C4-2B (cell line): ENCODE measurements around the gene MYO7B.
A peak's percentile ranks its signal among the peaks of the same experiment; 100 is the strongest.

Source experiments
- H3K27ac ChIP-seq: fragments of 450-650 bp; 2 replicates; pipeline ENCODE4 v1.5.1; 2017
- ZFX ChIP-seq: fragments of 450-650 bp; IDR thresholded peaks from 2 replicates; pipeline ENCODE4 v1.6.1; 2017
- TF ChIP-seq, protein P1 (sequence below): fragments of 450-650 bp; conservative IDR thresholded peaks from 2 replicates; pipeline ENCODE4 v1.5.1; 2017; ENCODE audit warnings: mild to moderate bottlenecking

Gene MYO7B

DNA sequence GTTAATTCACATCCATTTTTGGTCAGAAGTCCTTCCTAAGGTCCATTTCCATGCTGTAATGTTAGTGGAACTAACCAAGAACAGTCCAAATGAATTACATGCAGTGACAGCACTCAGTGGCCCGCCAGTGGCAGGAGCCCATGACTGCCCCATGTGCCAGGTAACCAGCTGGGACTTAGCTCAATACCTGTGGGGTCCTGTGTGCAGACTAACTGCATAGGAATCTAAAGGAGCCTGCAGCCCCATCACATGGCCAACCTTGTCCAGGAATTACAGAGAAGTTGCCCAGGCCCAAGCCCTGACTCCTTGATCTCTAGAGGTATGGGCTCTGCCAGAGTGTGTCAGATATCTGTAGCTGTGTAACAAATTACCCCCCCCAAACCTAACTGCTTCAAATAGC lies 75.1 kb downstream of the MYO7B start:
- TF ChIP-seq, protein P1, sequence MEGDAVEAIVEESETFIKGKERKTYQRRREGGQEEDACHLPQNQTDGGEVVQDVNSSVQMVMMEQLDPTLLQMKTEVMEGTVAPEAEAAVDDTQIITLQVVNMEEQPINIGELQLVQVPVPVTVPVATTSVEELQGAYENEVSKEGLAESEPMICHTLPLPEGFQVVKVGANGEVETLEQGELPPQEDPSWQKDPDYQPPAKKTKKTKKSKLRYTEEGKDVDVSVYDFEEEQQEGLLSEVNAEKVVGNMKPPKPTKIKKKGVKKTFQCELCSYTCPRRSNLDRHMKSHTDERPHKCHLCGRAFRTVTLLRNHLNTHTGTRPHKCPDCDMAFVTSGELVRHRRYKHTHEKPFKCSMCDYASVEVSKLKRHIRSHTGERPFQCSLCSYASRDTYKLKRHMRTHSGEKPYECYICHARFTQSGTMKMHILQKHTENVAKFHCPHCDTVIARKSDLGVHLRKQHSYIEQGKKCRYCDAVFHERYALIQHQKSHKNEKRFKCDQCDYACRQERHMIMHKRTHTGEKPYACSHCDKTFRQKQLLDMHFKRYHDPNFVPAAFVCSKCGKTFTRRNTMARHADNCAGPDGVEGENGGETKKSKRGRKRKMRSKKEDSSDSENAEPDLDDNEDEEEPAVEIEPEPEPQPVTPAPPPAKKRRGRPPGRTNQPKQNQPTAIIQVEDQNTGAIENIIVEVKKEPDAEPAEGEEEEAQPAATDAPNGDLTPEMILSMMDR, result no peak
- TF ChIP-seq ZFX, result no peak
- H3K27ac ChIP-seq, result no peak overlapping the region

DNA sequence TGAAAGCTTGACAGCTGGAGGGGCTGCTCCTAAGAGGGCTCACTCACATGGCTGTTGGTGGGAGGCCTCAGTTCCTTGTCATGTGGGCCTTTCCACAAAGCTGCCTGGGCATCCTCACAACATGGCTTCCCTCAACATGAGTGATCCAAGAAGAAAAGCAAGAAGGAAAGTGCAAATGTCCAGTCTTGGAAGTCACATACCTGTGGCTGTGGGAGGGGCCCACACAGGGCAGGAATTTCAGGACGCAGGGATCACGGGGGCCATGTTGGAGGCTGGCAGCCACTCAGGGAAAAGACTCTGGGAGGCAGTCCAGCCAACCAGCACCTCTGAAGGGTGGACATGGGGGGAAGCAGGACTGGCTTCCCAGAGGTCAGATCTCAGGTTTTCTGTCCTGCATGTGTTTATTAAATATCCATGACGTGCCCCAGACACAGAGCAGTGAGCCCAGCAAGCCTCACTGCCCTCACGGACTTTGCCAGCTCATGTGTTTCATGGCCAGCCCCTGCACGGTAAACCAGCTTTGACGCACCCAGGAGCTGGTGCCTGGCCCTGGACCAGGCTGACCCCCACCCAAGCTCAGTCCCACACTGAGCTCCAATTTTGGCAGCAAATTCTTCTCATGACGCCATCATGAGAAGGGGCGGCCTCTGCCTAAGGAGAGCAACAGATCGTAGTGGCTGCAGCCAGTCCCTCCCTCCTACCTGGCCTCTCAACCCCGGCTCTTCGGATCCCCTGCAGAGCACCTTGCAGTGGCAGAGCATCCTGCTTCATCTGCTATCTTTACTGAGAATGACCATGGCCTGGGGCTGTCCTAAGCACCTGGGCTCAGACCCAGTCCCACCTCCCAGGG lies 75.8 kb downstream of the MYO7B start:
- TF ChIP-seq, protein P1, result no peak
- no peak for TF ChIP-seq ZFX
- H3K27ac ChIP-seq, result no peak overlapping the region

DNA sequence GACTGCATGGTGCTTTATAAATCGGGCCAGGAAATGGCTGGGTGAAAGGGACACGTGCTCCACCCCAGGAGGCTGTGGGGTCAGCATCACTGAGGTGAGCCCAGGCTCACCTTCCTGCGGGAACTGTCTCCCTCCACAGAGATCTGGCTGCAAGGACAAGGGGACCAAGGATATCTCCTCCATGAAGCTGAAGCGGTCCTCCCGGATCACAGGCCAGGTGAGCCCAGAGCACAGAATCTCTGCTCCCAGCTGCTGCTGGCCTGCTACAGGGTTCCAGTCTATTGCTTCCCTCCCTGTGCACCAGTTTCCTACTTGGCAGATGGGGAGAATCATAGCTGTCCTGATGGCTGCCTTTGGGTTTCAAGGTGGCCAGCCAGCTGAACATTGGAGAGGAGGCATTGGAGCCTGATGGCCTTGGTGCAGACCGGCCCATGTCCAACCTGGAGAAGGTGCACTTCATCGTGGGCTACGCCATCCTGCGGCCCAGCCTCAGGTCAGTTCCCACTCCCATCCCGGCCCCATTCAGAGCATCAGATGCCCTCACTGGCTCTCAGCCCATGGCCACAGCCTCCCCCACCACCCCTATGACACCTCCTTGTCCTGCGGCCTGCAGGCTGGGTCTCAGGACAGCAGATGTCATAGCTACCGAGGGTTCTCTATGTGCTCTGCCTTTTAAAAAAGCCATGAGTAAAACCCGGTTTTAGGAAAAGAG lies 76.8 kb downstream of the MYO7B start:
- TF ChIP-seq, protein P1, result no peak
- no peak for TF ChIP-seq ZFX
- H3K27ac ChIP-seq, result no peak overlapping the region

DNA sequence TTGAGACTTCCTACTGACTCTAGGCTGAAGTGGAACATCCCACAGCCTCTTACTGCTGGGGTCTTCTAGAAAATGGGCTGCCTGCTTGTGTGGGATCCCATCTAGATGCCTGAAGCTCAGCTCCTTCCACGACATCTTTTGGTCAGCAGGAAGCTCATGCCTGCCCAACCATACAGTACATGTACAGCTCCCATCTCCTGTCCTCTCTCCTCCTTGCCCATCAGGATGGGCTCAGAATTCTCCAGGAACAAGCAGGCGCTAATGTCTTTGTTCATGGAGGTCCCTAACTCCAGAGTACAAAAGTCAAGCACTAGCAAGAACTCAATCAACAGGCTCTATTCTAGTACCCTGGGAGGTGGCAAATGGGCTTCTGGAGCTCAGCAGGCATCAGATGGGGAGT lies 78.8 kb downstream of the MYO7B start:
- H3K27ac ChIP-seq, result no peak overlapping the region
- TF ChIP-seq, protein P1, result no peak
- no peak for TF ChIP-seq ZFX

DNA sequence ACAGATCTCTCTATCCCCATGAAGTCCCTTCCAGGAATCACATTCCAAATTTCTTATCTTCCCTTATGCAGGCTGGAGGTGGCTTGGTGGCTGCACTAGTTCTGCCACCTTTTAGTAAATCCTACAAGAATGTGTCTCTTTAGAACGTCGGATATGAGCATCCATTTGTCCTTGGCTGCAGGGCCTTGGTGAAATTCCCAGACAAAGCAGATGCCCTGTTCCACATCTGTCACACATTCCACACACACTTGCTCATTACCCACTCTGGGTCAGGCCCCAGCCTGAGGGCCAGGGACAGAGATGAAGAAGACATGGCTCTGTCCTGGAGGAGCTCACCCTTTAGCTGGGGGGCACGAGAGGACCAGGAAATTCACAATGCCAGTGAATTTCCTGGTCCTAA lies 79.2 kb downstream of the MYO7B start:
- peak overlapping the region; percentile 52 for H3K27ac ChIP-seq
- no peak for TF ChIP-seq ZFX
- TF ChIP-seq, protein P1, result no peak

DNA sequence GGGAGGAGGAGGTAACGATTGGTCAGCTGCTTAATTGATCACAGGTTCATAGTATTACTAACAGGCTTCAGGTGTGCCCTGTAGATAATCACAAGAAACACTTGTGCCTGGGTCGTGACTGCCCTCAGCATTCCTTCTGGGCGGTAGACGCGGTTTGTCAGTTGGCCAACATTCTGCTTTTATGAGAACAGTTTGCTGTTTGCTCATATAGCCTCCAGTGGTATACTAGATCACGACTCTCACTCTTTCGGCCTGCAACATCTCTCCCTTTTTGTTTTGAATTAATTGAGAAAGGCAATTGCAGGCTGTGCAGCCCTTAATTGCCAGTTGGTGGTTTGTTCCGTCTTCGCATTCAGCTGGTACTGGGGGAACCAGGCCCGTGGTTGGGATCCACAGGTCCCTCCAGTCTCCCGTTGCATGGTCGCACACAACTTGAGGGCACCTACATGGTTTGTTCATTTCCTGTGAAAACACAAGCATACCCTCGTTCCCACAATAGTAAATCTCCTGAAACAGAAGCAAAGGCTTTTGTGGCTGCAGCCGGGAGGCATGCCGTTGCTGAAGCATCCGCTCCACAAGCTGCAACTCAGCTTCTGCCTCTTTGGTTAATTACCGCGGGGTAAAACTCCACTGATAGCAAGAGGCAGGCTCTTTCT lies 80.2 kb downstream of the MYO7B start:
- H3K27ac ChIP-seq, result peak overlapping the region; percentile 52
- TF ChIP-seq ZFX, result no peak
- TF ChIP-seq, protein P1, result no peak
